Inferior parietal cortex (tissue), 1 donor: ENCODE data around the gene POLE.

ENCODE experiments used
- DNase-seq: peaks from one replicate; pipeline ENCODE4 v3.0.0-alpha.2; 2016; ENCODE audit errors: extremely low spot score

Gene POLE

GRCh38 chr12:132579744-132580143, 107.4 kb downstream of the POLE start:
- no peak for DNase-seq

GRCh38 chr12:132578826-132579225, 108.3 kb downstream of the POLE start:
- DNase-seq: no peak

GRCh38 chr12:132578118-132578517, 109.0 kb downstream of the POLE start:
- DNase-seq: no peak

GRCh38 chr12:132577191-132577920, 109.8 kb downstream of the POLE start:
- DNase-seq: no peak

GRCh38 chr12:132576701-132577100, 110.4 kb downstream of the POLE start:
- DNase-seq: no peak

GRCh38 chr12:132575661-132576060, 111.5 kb downstream of the POLE start:
- no peak for DNase-seq

GRCh38 chr12:132574271-132574996, 112.7 kb downstream of the POLE start:
- DNase-seq: no peak
